Measurements from ENCODE around the gene PHF19. TPM values are rescaled to one million over a fixed set of nuclear protein-coding genes. Genes with fewer than 3 reads are reported as not detected.

Gene PHF19
- total RNA-seq, 2 donors from 2014 or later, result 19.9 to 37.6 TPM

GRCh38 chr9:120867676-120868338 is 9.2 kb downstream of the PHF19 start:
- TF ChIP-seq POLR2AphosphoS5 (IDR thresholded peaks at IDR 0.05) (no peak), POLR2A (IDR thresholded peaks at IDR 0.05) (no peak)
- TF ChIP-seq, protein P1, sequence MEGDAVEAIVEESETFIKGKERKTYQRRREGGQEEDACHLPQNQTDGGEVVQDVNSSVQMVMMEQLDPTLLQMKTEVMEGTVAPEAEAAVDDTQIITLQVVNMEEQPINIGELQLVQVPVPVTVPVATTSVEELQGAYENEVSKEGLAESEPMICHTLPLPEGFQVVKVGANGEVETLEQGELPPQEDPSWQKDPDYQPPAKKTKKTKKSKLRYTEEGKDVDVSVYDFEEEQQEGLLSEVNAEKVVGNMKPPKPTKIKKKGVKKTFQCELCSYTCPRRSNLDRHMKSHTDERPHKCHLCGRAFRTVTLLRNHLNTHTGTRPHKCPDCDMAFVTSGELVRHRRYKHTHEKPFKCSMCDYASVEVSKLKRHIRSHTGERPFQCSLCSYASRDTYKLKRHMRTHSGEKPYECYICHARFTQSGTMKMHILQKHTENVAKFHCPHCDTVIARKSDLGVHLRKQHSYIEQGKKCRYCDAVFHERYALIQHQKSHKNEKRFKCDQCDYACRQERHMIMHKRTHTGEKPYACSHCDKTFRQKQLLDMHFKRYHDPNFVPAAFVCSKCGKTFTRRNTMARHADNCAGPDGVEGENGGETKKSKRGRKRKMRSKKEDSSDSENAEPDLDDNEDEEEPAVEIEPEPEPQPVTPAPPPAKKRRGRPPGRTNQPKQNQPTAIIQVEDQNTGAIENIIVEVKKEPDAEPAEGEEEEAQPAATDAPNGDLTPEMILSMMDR (IDR thresholded peaks at IDR 0.05), result no peak
- intact Hi-C loops (cut with DNase I), result loop anchor here (2.0 to 5.0 kb wide), 2 partner anchors 69 to 209 kb away; no protein-coding TSS in a partner anchor
- H3K27ac ChIP-seq, result peak overlapping the region; percentile 80 to 82

DNA sequence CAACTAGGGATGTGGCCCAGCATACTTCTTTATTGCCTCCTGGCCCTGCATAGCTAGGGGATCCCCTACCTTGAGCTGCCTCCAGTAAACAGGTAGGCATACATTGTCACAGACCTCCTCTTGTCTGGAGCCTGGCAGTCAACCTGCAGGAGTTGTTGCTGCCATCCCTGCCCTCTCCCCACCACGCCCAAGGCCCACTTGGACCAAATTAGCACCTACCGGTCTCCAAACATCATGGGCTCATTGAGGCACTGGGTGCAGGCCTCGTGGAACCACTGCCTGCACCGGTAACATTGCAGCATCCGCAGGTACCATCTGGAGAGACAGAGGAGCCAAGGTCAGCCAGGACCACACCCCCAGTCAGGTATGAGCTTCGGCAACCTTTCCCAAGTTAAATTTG is 10.3 kb downstream of the PHF19 start:
- 87% methylated on average over 6 of the region's 6 CpGs for WGBS
- H3K36me3 ChIP-seq, result peaks cover 0 to 12% of the 10 kb centered on the region in 2 donors
- no peak for DNase-seq (ENCODE audit: low spot score)
- H3K4me3 ChIP-seq, result no peak overlapping the region
- intact Hi-C loops (cut with DNase I), result loop anchor here (5.0 kb wide), 1 partner anchor 211 kb away; no protein-coding TSS in a partner anchor
- H3K9me3 ChIP-seq, result no peaks in the 10 kb centered on the region
- H3K27me3 ChIP-seq (replicated peaks; ENCODE audit: insufficient read depth), result no peaks in the 10 kb centered on the region
- TF ChIP-seq POLR2A (IDR thresholded peaks at IDR 0.05), result no peak
- no peak for TF ChIP-seq POLR2AphosphoS5 (IDR thresholded peaks at IDR 0.05)
- TF ChIP-seq, protein P1 (IDR thresholded peaks at IDR 0.05), result no peak
- no peaks in the 10 kb centered on the region for H3K4me1 ChIP-seq (replicated peaks)
- H3K27ac ChIP-seq, result no peak overlapping the region

More at GRCh38 chr9:120867676-120868338, 9.2 kb downstream of the PHF19 start:
- Histone ChIP-seq H3K9me3 (no peaks in the 10 kb centered on the region), H3K4me1 (replicated peaks) (no peaks in the 10 kb centered on the region), H3K27me3 (replicated peaks; ENCODE audit: insufficient read depth) (no peaks in the 10 kb centered on the region), H3K4me3 (peak overlapping the region in 1 of 2 donors; percentile 36), H3K36me3 (peaks cover 0 to 8% of the 10 kb centered on the region in 2 donors)
- 88% methylated on average over 15 of the region's 15 CpGs for WGBS
- DNase-seq (ENCODE audit: low spot score), result no peak

GRCh38 chr9:120865809-120866208 is 11.2 kb downstream of the PHF19 start:
- DNase-seq (ENCODE audit: low spot score), result no peak
- no peak overlapping the region for H3K4me3 ChIP-seq

DNA sequence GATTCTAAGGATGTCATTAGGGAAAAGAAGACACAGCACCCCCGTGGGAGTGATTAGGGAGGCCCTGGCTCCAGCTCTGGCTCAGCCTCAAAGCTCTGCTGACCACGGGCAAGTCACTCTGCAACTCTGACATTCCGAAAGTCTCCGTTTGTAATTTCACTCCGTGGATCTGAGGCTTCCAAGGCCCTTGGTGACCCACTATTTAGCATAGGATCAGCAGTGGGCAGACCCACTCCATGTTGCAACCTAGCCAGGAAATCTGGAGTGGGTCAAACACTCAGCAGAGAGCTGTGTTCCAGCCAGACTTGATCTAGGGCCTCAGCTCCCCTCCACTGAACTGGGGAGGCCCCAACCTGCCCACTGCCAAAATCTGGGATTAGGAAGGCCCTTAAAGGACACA is 11.8 kb downstream of the PHF19 start:
- 70% methylated on average over 5 of the region's 5 CpGs for WGBS
- intact Hi-C loops (cut with DNase I), result loop anchor here (5.0 kb wide), 1 partner anchor 212 kb away; no protein-coding TSS in a partner anchor
- DNase-seq (ENCODE audit: low spot score), result no peak
- H3K4me3 ChIP-seq, result no peak overlapping the region
- H3K4me1 ChIP-seq (replicated peaks), result no peaks in the 10 kb centered on the region
- peaks cover 0 to 12% of the 10 kb centered on the region in 2 donors for H3K36me3 ChIP-seq
- no peaks in the 10 kb centered on the region for H3K9me3 ChIP-seq
- H3K27me3 ChIP-seq (replicated peaks; ENCODE audit: insufficient read depth), result no peaks in the 10 kb centered on the region
- TF ChIP-seq POLR2AphosphoS5 (IDR thresholded peaks at IDR 0.05) (no peak), POLR2A (IDR thresholded peaks at IDR 0.05) (no peak)
- TF ChIP-seq, protein P1 (IDR thresholded peaks at IDR 0.05), result no peak
- no peak overlapping the region for H3K27ac ChIP-seq

More at GRCh38 chr9:120865809-120866208, 11.2 kb downstream of the PHF19 start:
- Histone ChIP-seq H3K36me3 (peaks cover 0 to 12% of the 10 kb centered on the region in 2 donors), H3K27ac (no peak overlapping the region), H3K4me1 (replicated peaks) (no peaks in the 10 kb centered on the region), H3K27me3 (replicated peaks; ENCODE audit: insufficient read depth) (no peaks in the 10 kb centered on the region), H3K9me3 (no peaks in the 10 kb centered on the region)
- intact Hi-C loops (cut with DNase I), result loop anchor here (5.0 kb wide), 1 partner anchor 211 kb away; no protein-coding TSS in a partner anchor
- 54% methylated on average over 5 of the region's 5 CpGs for WGBS
- TF ChIP-seq POLR2A (IDR thresholded peaks at IDR 0.05), result no peak
- TF ChIP-seq, protein P1 (IDR thresholded peaks at IDR 0.05), result no peak
- TF ChIP-seq POLR2AphosphoS5 (IDR thresholded peaks at IDR 0.05), result no peak
